Tibial nerve (tissue), 4 donors: ENCODE measurements around the gene GIPC3. TPM values are rescaled to one million over a fixed set of nuclear protein-coding genes. Genes with fewer than 3 reads are reported as not detected.

Experiments used
- DNase-seq, 2 donors: peaks; one replicate each; pipeline ENCODE4 v3.0.0-alpha.2; 2019; ENCODE audit warnings: low spot score in 2 of 2
- H3K27ac ChIP-seq, 4 donors: fragments of 200-600 bp; sonication (generic) in 3 of 4; one replicate each; pipeline ENCODE4 v1.5.1; 2017 to 2019; ENCODE audit warnings: mild to moderate bottlenecking in 1 of 4
- H3K27me3 ChIP-seq, 2 donors: fragments of 200-600 bp; sonication (generic) in 1 of 2; one replicate each; pipeline versions ENCODE4 v1.5.1 to v1.6.0; 2017 to 2019
- H3K36me3 ChIP-seq, 3 donors: fragments of 200-600 bp; sonication (generic); one replicate each; pipeline ENCODE4 v1.5.1; 2018 to 2019
- H3K4me1 ChIP-seq, 4 donors: fragments of 200-600 bp; sonication (generic) in 3 of 4; one replicate each; pipeline ENCODE4 v1.5.1; 2017 to 2019
- H3K4me3 ChIP-seq, 4 donors: fragments of 200-600 bp; sonication (generic) in 3 of 4; one replicate each; pipeline ENCODE4 v1.5.1; 2017 to 2019; ENCODE audit warnings: mild to moderate bottlenecking in 1 of 4, moderate library complexity in 1 of 4
- H3K9me3 ChIP-seq, 4 donors: fragments of 200-600 bp; sonication (generic) in 3 of 4; one replicate each; pipeline ENCODE4 v1.5.1; 2017 to 2019
- EP300 ChIP-seq, 2 donors: sonication (generic); formaldehyde crosslinking; IDR thresholded peaks; one replicate each; pipeline ENCODE4 v1.6.1; 2017; ENCODE audit warnings: antibody characterized with exemption in 2 of 2, mild to moderate bottlenecking in 1 of 2
- POLR2A ChIP-seq, 2 donors: fragments of 450-650 bp; IDR thresholded peaks; one replicate each; pipeline ENCODE4 v1.6.1; 2017; ENCODE audit warnings: antibody characterized with exemption in 2 of 2, mild to moderate bottlenecking in 2 of 2, moderate library complexity in 2 of 2
- WGBS, 2 donors: methylation state at CpG; one replicate each; pipeline ENCODE4 v1.1.5; 2018; 5-methylcytosine and 5-hydroxymethylcytosine counted together
- total RNA-seq, 4 donors: library from RNA; depleted of rRNA; stranded (reverse); fragments of >200 nt; gene quantifications; one replicate each; pipeline ENCODE4 v1.1.0, GENCODE V29; 2016
- TF ChIP-seq, protein P1 (sequence below), 5 experiments: fragments of 200-600 bp in 3 of 5; fragments of 450-650 bp in 2 of 5; sonication (generic) in 3 of 5; IDR thresholded peaks; one replicate each; pipeline ENCODE4 v1.5.1; 2016 to 2019; ENCODE audit warnings: antibody characterized with exemption in 5 of 5, mild to moderate bottlenecking in 3 of 5, moderate library complexity in 2 of 5

GIPC3 gene
- total RNA-seq, 4 donors from 2014 or later = 0.21 to 2.4 (median 1.1) TPM

DNA sequence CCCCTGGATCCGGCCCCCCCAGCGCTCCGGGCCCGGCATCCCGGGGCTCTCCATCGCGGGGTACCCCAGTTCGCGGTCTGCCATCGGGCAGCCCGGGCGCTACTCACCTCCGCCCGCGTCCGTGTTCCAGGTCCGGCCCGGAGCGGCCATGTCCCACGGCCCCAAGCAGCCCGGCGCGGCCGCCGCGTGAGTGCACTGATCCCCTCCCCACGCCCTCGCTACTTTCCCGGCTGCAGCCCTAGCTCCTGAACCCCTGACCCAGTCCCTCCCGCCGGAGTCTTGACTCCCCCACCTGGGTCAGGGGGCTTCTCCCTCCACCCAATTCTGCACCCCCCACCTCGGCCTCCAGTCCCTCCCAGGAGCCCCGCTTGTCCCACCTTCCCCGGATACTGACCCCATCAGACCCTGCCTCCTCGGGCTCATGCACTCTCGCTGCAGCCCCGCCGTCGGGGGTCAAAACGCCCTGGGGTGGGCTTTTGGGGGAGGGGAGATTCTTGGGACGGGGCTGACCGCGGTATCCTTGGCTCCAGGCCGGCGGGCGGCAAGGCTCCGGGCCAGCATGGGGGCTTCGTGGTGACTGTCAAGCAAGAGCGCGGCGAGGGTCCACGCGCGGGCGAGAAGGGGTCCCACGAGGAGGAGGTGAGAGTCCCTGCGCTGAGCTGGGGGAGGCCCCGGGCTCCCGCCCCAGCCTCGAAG lies 12.0 kb upstream of the GIPC3 start:
- no peak for DNase-seq
- H3K36me3 ChIP-seq = peaks cover 0 to 33% (median 2%) of the 10 kb centered on the region in 3 donors
- H3K27ac ChIP-seq = peak overlapping the region; percentile 65 to 88 (median 84)
- peak overlapping the region; percentile 63 to 85 (median 70) for H3K4me3 ChIP-seq
- peaks cover 0 to 67% (median 23%) of the 10 kb centered on the region in 4 donors for H3K4me1 ChIP-seq
- no peaks in the 10 kb centered on the region for H3K9me3 ChIP-seq
- no peak for TF ChIP-seq POLR2A (IDR thresholded peaks at IDR 0.05)
- TF ChIP-seq EP300 (IDR thresholded peaks at IDR 0.05) = no peak
- TF ChIP-seq, protein P1, sequence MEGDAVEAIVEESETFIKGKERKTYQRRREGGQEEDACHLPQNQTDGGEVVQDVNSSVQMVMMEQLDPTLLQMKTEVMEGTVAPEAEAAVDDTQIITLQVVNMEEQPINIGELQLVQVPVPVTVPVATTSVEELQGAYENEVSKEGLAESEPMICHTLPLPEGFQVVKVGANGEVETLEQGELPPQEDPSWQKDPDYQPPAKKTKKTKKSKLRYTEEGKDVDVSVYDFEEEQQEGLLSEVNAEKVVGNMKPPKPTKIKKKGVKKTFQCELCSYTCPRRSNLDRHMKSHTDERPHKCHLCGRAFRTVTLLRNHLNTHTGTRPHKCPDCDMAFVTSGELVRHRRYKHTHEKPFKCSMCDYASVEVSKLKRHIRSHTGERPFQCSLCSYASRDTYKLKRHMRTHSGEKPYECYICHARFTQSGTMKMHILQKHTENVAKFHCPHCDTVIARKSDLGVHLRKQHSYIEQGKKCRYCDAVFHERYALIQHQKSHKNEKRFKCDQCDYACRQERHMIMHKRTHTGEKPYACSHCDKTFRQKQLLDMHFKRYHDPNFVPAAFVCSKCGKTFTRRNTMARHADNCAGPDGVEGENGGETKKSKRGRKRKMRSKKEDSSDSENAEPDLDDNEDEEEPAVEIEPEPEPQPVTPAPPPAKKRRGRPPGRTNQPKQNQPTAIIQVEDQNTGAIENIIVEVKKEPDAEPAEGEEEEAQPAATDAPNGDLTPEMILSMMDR (IDR thresholded peaks at IDR 0.05) = no peak
- H3K27me3 ChIP-seq = no peaks in the 10 kb centered on the region
- 2 to 4% methylated on average over 34 of the region's 60 CpGs for WGBS, 2 donors

DNA sequence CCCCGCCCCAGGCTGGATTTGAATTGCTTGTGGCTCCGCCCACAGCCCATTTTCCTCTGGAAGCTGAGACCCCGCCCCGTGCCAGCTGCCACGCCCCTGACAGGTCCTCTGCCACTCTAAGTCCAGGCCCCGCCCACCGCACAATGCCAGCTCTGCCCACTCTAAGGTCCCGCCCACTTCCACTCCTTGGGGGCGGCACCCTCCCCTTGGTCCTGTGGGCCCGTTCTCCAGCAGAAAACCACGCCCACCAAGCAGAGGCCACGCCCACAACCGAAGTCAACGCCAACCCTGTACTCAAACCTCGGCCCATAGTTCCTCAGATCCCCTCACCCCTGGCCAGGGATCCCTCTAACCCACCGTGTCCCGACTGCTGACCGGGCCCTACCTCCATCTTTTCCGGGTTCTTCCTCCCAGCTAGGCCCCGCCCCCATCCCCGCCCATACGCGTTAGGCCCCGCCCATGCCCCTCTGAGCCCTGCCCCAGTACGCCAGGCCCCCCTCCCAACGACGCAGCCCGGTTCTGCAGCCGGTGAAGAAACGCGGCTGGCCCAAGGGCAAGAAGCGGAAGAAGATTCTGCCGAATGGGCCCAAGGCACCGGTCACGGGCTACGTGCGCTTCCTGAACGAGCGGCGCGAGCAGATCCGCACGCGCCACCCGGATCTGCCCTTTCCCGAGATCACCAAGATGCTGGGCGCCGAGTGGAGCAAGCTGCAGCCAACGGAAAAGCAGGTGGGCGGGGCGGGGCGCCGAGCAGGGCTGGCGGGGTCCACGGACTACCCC lies 11.2 kb upstream of the GIPC3 start:
- H3K4me1 ChIP-seq = peaks cover 0 to 67% (median 23%) of the 10 kb centered on the region in 4 donors
- H3K36me3 ChIP-seq = peaks cover 0 to 33% (median 2%) of the 10 kb centered on the region in 3 donors
- TF ChIP-seq, protein P1 (IDR thresholded peaks at IDR 0.05) = no peak
- no peak for TF ChIP-seq POLR2A (IDR thresholded peaks at IDR 0.05)
- TF ChIP-seq EP300 (IDR thresholded peaks at IDR 0.05) = no peak
- H3K9me3 ChIP-seq = no peaks in the 10 kb centered on the region
- peak overlapping the region; percentile 63 to 85 (median 70) for H3K4me3 ChIP-seq
- 56 to 60% methylated on average over 40 to 54 of the region's 55 CpGs for WGBS, 2 donors
- peak overlapping the region in 3 of 4 donors; percentile 83 to 88 (median 86) for H3K27ac ChIP-seq
- DNase-seq = peak; percentile 71 to 75
- no peaks in the 10 kb centered on the region for H3K27me3 ChIP-seq

DNA sequence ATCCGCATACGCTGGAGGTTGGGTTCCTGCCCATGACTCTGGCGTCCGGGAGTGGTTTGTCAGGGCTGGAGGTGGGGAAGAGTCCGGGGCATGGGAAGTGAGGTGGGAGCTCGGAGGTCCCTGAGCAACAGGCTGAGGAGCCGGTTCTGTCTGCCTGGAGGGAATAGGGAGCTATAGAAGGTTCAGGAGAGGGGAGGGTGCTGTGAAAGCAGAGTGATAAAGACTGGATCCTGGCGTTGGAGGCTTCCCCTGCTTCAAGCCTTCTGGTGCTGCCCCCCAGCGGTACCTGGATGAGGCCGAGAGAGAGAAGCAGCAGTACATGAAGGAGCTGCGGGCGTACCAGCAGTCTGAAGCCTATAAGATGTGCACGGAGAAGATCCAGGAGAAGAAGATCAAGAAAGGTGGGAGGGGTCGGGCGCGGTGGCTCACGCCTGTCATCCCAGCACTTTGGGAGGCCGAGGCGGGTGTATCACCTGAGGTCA lies 10.0 kb upstream of the GIPC3 start:
- H3K27ac ChIP-seq = no peak overlapping the region
- H3K36me3 ChIP-seq = peaks cover 0 to 33% (median 2%) of the 10 kb centered on the region in 3 donors
- WGBS, 2 donors = 88 to 90% methylated on average over 19 of the region's 19 CpGs
- peaks cover 0 to 67% (median 24%) of the 10 kb centered on the region in 4 donors for H3K4me1 ChIP-seq
- no peaks in the 10 kb centered on the region for H3K9me3 ChIP-seq
- no peak overlapping the region for H3K4me3 ChIP-seq
- no peak for DNase-seq
- no peaks in the 10 kb centered on the region for H3K27me3 ChIP-seq
- TF ChIP-seq, protein P1 (IDR thresholded peaks at IDR 0.05) = no peak
- TF ChIP-seq POLR2A (IDR thresholded peaks at IDR 0.05) (no peak), EP300 (IDR thresholded peaks at IDR 0.05) (no peak)

DNA sequence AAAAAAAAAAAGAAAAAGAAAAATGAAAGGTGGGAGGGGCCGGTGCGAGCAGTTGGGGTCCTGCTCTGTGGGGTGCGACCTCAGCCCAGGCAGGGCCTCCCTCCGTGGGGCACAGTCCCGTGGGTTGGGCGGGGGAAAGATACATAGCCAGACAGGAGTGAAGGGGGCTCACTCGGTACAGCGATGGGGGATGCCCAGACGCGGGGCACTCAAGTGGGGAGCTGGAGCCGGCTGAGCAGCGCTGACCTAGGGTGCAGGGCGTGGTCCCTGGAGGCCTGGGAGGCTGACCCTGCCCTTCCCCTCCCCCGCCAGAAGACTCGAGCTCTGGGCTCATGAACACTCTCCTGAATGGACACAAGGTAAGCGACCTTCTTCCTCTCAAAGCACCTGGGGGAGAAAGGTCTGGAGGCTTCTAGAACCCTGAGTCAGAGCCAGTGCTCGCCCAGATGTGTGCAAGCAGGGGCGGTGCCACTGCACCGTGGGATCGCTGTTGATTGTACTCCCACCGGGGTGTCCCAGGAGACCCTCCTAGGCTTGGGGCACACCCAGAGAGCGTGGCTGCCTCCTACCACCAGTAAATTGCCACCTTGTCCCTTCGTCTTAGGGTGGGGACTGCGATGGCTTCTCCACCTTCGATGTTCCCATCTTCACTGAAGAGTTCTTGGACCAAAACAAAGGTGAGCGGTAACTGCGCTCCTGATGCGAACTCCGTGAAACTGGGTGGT lies 9.2 kb upstream of the GIPC3 start:
- Histone ChIP-seq H3K27me3 (no peaks in the 10 kb centered on the region), H3K9me3 (no peaks in the 10 kb centered on the region), H3K36me3 (peaks cover 0 to 33% (median 2%) of the 10 kb centered on the region in 3 donors), H3K27ac (peak overlapping the region in 3 of 4 donors; percentile 57 to 82 (median 80)), H3K4me3 (peak overlapping the region in 3 of 4 donors; percentile 10 to 40 (median 26)), H3K4me1 (peaks cover 0 to 66% (median 20%) of the 10 kb centered on the region in 4 donors)
- TF ChIP-seq EP300 (IDR thresholded peaks at IDR 0.05) (no peak), POLR2A (IDR thresholded peaks at IDR 0.05) (no peak)
- TF ChIP-seq, protein P1 (IDR thresholded peaks at IDR 0.05) = no peak
- WGBS, 2 donors = 77 to 81% methylated on average over 29 of the region's 29 CpGs
- no peak for DNase-seq
